Measurements from ENCODE around the gene ABHD12.
A peak's percentile ranks its signal among the peaks of the same experiment; 100 is the strongest.
"Not testable (repeated sequence)": the region's sequence is repeated elsewhere in the genome, so short reads cannot be mapped to it uniquely, and the experiment has no call there.

ABHD12 gene

GRCh38 chr20:25321991-25322390 lies 68.6 kb downstream of the ABHD12 start:
- DNase-seq (ENCODE audit: low read depth, low spot score), result no peak

- DNase-seq (ENCODE audit: low read depth, low spot score), result peak; percentile 81
Observed at GRCh38 chr20:25321262-25321831, 69.3 kb downstream of the ABHD12 start.

GRCh38 chr20:25320035-25320800 lies 70.4 kb downstream of the ABHD12 start:
- DNase-seq (ENCODE audit: low read depth, low spot score), result no peak

GRCh38 chr20:25319241-25320034 lies 71.2 kb downstream of the ABHD12 start:
- DNase-seq (ENCODE audit: low read depth, low spot score), result no peak

GRCh38 chr20:25318471-25319240 lies 72.0 kb downstream of the ABHD12 start:
- DNase-seq (ENCODE audit: low read depth, low spot score), result no peak

GRCh38 chr20:25317351-25318075 lies 73.1 kb downstream of the ABHD12 start:
- DNase-seq (ENCODE audit: low read depth, low spot score), result no peak

- no peak for DNase-seq (ENCODE audit: low read depth, low spot score)
Observed at GRCh38 chr20:25316506-25317190, 74.0 kb downstream of the ABHD12 start.

GRCh38 chr20:25315418-25316210 lies 75.0 kb downstream of the ABHD12 start:
- no peak for DNase-seq (ENCODE audit: low read depth, low spot score)

GRCh38 chr20:25314497-25315417 lies 75.9 kb downstream of the ABHD12 start:
- DNase-seq (ENCODE audit: low read depth, low spot score), result no peak

GRCh38 chr20:25313593-25313992 lies 77.0 kb downstream of the ABHD12 start:
- no peak for DNase-seq (ENCODE audit: low read depth, low spot score)

GRCh38 chr20:25312716-25313115 lies 77.9 kb downstream of the ABHD12 start:
- not testable (repeated sequence) for DNase-seq (ENCODE audit: low read depth, low spot score)

GRCh38 chr20:25310921-25311728 lies 79.5 kb downstream of the ABHD12 start:
- DNase-seq (ENCODE audit: low read depth, low spot score), result no peak

- peak; percentile 69 for DNase-seq (ENCODE audit: low read depth, low spot score)
Observed at GRCh38 chr20:25310268-25310920, 80.2 kb downstream of the ABHD12 start.

GRCh38 chr20:25309395-25310267 lies 81.0 kb downstream of the ABHD12 start:
- no peak for DNase-seq (ENCODE audit: low read depth, low spot score)

GRCh38 chr20:25308671-25309394 lies 81.8 kb downstream of the ABHD12 start:
- no peak for DNase-seq (ENCODE audit: low read depth, low spot score)

- DNase-seq (ENCODE audit: low read depth, low spot score), result no peak
Observed at GRCh38 chr20:25308083-25308491, 82.5 kb downstream of the ABHD12 start.
